Fibroblast of lung (primary cell): Measurements from ENCODE around the gene COL4A1. TPM values are rescaled to one million over a fixed set of nuclear protein-coding genes. Genes with fewer than 3 reads are reported as not detected.

Experiments used
- DNase-seq, 2 donors: peaks; one replicate each; pipeline versions ENCODE4 v3.0.0 to v3.0.0-alpha.2; 2010; ENCODE audit warnings: low read depth in 2 of 2
- H2AFZ ChIP-seq: 2 replicates; pipeline ENCODE4 v1.5.1; 2012; ENCODE audit warnings: low read length, control low read depth, inconsistent platforms
- H3K27ac ChIP-seq: 2 replicates; pipeline ENCODE4 v1.5.1; 2011; ENCODE audit warnings: low read length, control low read depth; ENCODE audit not compliant: insufficient read depth
- H3K27me3 ChIP-seq: 2 replicates; pipeline ENCODE4 v1.5.1; 2011; ENCODE audit warnings: mild to moderate bottlenecking, low read length; ENCODE audit not compliant: control insufficient read depth, insufficient read depth
- H3K36me3 ChIP-seq: 2 replicates; pipeline ENCODE4 v1.5.1; 2011; ENCODE audit warnings: low read length; ENCODE audit not compliant: control insufficient read depth, insufficient read depth
- H3K4me1 ChIP-seq: 2 replicates; pipeline ENCODE4 v1.5.1; 2011; ENCODE audit warnings: low read length; ENCODE audit not compliant: control insufficient read depth, insufficient read depth; ENCODE audit errors: extremely low read depth
- H3K4me2 ChIP-seq: 2 replicates; pipeline ENCODE4 v1.5.1; 2011; ENCODE audit warnings: low read length, control low read depth; ENCODE audit not compliant: insufficient read depth; ENCODE audit errors: extremely low read depth
- H3K4me3 ChIP-seq, 4 experiments: fragments of 200-600 bp in 1 of 4; sonication (generic) in 1 of 4; replicated peaks in 1 of 4; 2 replicates each; pipeline ENCODE4 v1.5.1; 2011 to 2016; ENCODE audit warnings: low read length in 4 of 4, low read depth in 3 of 4, mild to moderate bottlenecking in 3 of 4, control low read depth in 2 of 4, inconsistent platforms in 1 of 4, mixed read lengths in 1 of 4; ENCODE audit not compliant: insufficient read depth in 1 of 4; ENCODE audit errors: control extremely low read depth in 1 of 4
- H3K79me2 ChIP-seq: 2 replicates; pipeline ENCODE4 v1.5.1; 2012; ENCODE audit warnings: mild to moderate bottlenecking, low read length, inconsistent platforms; ENCODE audit not compliant: control insufficient read depth, insufficient read depth
- H3K9ac ChIP-seq: 2 replicates; pipeline ENCODE4 v1.5.1; 2011; ENCODE audit warnings: mild to moderate bottlenecking, low read length, control low read depth; ENCODE audit not compliant: insufficient read depth
- H3K9me3 ChIP-seq: 2 replicates; pipeline ENCODE4 v1.5.1; 2012; ENCODE audit warnings: low read depth, low read length; ENCODE audit not compliant: control insufficient read depth, insufficient read depth
- H4K20me1 ChIP-seq: 2 replicates; pipeline ENCODE4 v1.5.1; 2011; ENCODE audit warnings: low read length; ENCODE audit not compliant: control insufficient read depth, insufficient read depth; ENCODE audit errors: extremely low read depth
- CTCF ChIP-seq, 2 donors: IDR thresholded peaks in 1 of 2; conservative IDR thresholded peaks in 1 of 2; 1 replicate in 1 of 2; 2 replicates in 1 of 2; pipeline ENCODE4 v1.5.1; 2011 to 2012; ENCODE audit warnings: low read length in 2 of 2, control low read depth in 1 of 2, inconsistent platforms in 1 of 2, low read depth in 1 of 2, mild to moderate bottlenecking in 1 of 2
- EZH2 ChIP-seq: IDR thresholded peaks from 2 replicates; pipeline ENCODE4 v1.5.1; 2012; ENCODE audit warnings: low read length, control low read depth, mild to moderate bottlenecking; ENCODE audit errors: missing control alignments
- polyA plus RNA-seq, 2 donors: library from polyadenylated mRNA; depleted of rRNA in 1 of 2; stranded (reverse) in 1 of 2; unstranded in 1 of 2; fragments of >200 nt; gene quantifications; 2 replicates each; pipeline ENCODE4 v1.2.1, GENCODE V29; 2011 to 2012; ENCODE audit warnings: missing spikeins in 1 of 2
- total RNA-seq: library from RNA; depleted of rRNA; stranded (reverse); fragments of >200 nt; gene quantifications from 2 replicates; pipeline ENCODE4 v1.2.1, GENCODE V29; 2014

Gene COL4A1
- total and polyA plus RNA-seq, 2 donors (not counting 1 experiment from before 2014, with no cell fraction given): 34.0 to 607 TPM

GRCh38 chr13:110138010-110138699 is 168.8 kb downstream of the COL4A1 start:
- Histone ChIP-seq H2AFZ (peak overlapping the region; percentile 86), H4K20me1 (no peaks in the 10 kb centered on the region), H3K4me1 (peaks cover 4% of the 10 kb centered on the region), H3K79me2 (no peaks in the 10 kb centered on the region), H3K27me3 (no peaks in the 10 kb centered on the region), H3K9ac (peak overlapping the region; percentile 55), H3K9me3 (no peaks in the 10 kb centered on the region), H3K4me3 (peak overlapping the region; percentile 41 to 69 (median 60)), H3K36me3 (no peaks in the 10 kb centered on the region), H3K27ac (peak overlapping the region; percentile 34), H3K4me2 (peak overlapping the region; percentile 91)
- no peak for TF ChIP-seq EZH2
- TF ChIP-seq CTCF (conservative IDR thresholded peaks at IDR 0.05 in 1 of 2, IDR thresholded peaks at IDR 0.05 in 1 of 2; ENCODE audit: low read depth in 1 of 2, low read length in 2 of 2): peak in 1 of 2 donors; percentile 15
- DNase-seq: peak; percentile 60 to 82

- no peaks in the 10 kb centered on the region for H3K79me2 ChIP-seq
- DNase-seq: no peak
- no peak overlapping the region for H3K27ac ChIP-seq
- H3K9ac ChIP-seq: no peak overlapping the region
- H3K27me3 ChIP-seq: no peaks in the 10 kb centered on the region
- peak overlapping the region; percentile 41 to 69 (median 60) for H3K4me3 ChIP-seq
- no peaks in the 10 kb centered on the region for H4K20me1 ChIP-seq
- peaks cover 4% of the 10 kb centered on the region for H3K4me1 ChIP-seq
- peak overlapping the region; percentile 91 for H3K4me2 ChIP-seq
- H3K36me3 ChIP-seq: no peaks in the 10 kb centered on the region
- H2AFZ ChIP-seq: no peak overlapping the region
- no peaks in the 10 kb centered on the region for H3K9me3 ChIP-seq
- TF ChIP-seq CTCF (conservative IDR thresholded peaks at IDR 0.05 in 1 of 2, IDR thresholded peaks at IDR 0.05 in 1 of 2; ENCODE audit: low read depth in 1 of 2, low read length in 2 of 2): peak in 1 of 2 donors; percentile 18
- no peak for TF ChIP-seq EZH2
Observed at GRCh38 chr13:110137680-110138009, 169.3 kb downstream of the COL4A1 start.

DNA sequence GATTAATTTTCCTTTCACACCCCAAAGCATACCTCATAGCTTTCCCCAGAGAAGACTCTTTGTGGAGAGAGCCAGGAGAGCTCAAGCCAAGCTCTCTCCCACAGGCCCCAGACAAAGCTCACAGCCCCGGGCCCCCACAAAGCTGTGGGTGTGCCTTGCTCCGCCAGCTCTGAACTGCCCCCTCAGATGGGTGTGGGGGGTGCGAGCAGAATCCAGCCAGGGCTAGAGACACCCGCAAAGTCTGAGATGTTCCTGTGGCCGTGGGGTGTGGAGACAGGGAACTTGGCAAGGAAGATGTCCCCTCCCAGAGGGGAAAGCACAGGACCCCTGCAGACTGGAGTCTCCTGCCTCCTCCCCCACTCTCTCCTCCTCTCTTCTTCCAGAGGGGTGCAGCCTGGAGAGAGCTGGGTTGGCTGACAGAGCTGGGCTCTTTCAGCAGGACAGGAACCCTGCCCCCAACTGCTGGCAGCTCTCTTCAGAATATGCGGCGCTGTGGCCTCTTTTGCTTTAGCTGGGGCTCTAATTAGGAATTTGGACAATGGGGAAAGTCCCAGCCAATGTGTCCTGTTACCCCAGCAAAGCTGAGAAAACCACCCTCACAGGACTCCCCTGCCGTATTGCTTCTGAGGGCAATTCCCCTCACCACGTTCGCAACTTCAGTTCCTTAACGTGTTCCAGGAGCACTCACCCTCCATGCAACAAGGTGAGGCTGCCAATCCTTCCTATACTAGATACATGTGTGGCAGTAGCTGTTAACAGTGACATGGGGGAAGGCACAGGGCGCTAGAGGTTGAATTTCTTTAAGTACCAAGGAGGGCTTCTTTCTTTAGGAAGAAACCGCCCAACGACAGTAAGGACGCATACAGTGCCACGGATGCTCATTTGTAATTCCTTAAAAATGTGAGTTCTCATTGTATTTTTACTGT is 170.0 kb downstream of the COL4A1 start:
- no peak for TF ChIP-seq EZH2
- no peak for TF ChIP-seq CTCF (conservative IDR thresholded peaks at IDR 0.05 in 1 of 2, IDR thresholded peaks at IDR 0.05 in 1 of 2; ENCODE audit: low read depth in 1 of 2, low read length in 2 of 2)
- Histone ChIP-seq H4K20me1 (no peaks in the 10 kb centered on the region), H3K4me2 (no peak overlapping the region), H2AFZ (no peak overlapping the region), H3K4me1 (peaks cover 4% of the 10 kb centered on the region), H3K9me3 (no peaks in the 10 kb centered on the region), H3K27me3 (no peaks in the 10 kb centered on the region), H3K36me3 (no peaks in the 10 kb centered on the region), H3K4me3 (no peak overlapping the region), H3K27ac (no peak overlapping the region), H3K9ac (no peak overlapping the region), H3K79me2 (no peaks in the 10 kb centered on the region)
- no peak for DNase-seq
